ENCODE results near the gene PPP4R2.

Gene PPP4R2

DNA sequence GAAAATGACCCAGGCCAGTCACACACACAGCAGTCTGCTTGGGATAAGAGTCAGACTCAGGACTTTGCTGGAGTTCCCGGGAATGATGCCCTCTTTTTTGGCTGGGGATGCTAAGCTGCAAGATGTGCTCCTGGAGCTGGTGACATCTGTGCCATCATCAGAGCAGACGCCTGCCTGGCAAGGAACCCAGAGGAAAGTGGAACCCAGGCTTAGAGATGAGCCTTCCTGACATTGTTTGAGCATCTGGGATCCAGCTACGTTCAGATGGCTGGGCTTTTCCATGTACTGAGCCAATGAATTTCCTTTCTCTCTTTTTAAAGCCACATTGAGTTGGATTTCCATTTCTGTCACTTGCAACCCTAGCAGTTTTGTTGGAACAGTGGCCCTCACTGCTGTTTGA, 118.1 kb downstream of the PPP4R2 start:
- no peak for DNase-seq (ENCODE audit: extremely low read depth, low read depth)
- TF ChIP-seq CTCF (IDR thresholded peaks at IDR 0.05; ENCODE audit: low read depth, low read length, missing control alignments): no peak
- no peak overlapping the region for H3K4me3 ChIP-seq (replicated peaks; ENCODE audit: low read depth, low read length)

DNA sequence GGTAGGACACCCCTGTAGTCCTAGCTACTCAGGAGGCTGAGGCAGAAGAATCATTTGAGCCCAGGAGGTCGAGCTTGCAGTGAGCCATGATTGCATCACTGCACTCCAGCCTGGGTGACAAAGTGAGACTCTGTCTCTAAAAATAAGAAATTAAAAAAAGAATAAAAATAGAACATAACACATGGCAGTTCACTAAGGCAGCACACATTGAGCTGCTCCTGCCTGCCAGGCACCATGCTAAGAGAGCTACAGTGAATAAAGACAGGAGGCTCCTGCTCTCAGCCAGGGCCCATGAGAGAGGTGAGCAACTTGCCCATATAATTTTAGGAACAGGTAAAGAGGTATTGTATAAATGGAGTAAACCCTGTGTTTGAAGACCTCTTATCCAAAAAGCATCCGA, 119.2 kb downstream of the PPP4R2 start:
- H3K4me3 ChIP-seq (replicated peaks; ENCODE audit: low read depth, low read length): no peak overlapping the region
- TF ChIP-seq CTCF (IDR thresholded peaks at IDR 0.05; ENCODE audit: low read depth, low read length, missing control alignments): no peak
- DNase-seq (ENCODE audit: extremely low read depth, low read depth): no peak

All from HFF-Myc (cell line).